Measurements from ENCODE around the gene TMEM233.
A peak's percentile ranks its signal among the peaks of the same experiment; 100 is the strongest.

Gene TMEM233

GRCh38 chr12:119660076-119660475 is 66.5 kb downstream of the TMEM233 start:
- no peak for DNase-seq

GRCh38 chr12:119661882-119662281 is 68.3 kb downstream of the TMEM233 start:
- DNase-seq = no peak

- DNase-seq = no peak
Observed at GRCh38 chr12:119664642-119665041, 71.1 kb downstream of the TMEM233 start.

GRCh38 chr12:119665164-119665929 is 71.8 kb downstream of the TMEM233 start:
- no peak for DNase-seq

GRCh38 chr12:119666226-119666795 is 72.7 kb downstream of the TMEM233 start:
- DNase-seq = no peak

GRCh38 chr12:119666900-119667576 is 73.5 kb downstream of the TMEM233 start:
- DNase-seq = no peak

GRCh38 chr12:119667577-119668323 is 74.2 kb downstream of the TMEM233 start, which contains the start of gene PRKAB1:
PRKAB1 (plus strand) TSS chr12:119668133; CDS start chr12:119668245, 112 bp downstream.
- DNase-seq = peak; percentile 97

- no peak for DNase-seq
Observed at GRCh38 chr12:119668324-119668841, 74.8 kb downstream of the TMEM233 start.

- no peak for DNase-seq
Observed at GRCh38 chr12:119669744-119670472, 76.3 kb downstream of the TMEM233 start.

- no peak for DNase-seq
Observed at GRCh38 chr12:119671070-119671469, 77.5 kb downstream of the TMEM233 start.

- DNase-seq = no peak
Observed at GRCh38 chr12:119672194-119672593, 78.6 kb downstream of the TMEM233 start.

GRCh38 chr12:119673634-119674033 is 80.1 kb downstream of the TMEM233 start:
- DNase-seq = no peak

- no peak for DNase-seq
Observed at GRCh38 chr12:119674560-119674959, 81.0 kb downstream of the TMEM233 start.

- no peak for DNase-seq
Observed at GRCh38 chr12:119676022-119676421, 82.4 kb downstream of the TMEM233 start.

- no peak for DNase-seq
Observed at GRCh38 chr12:119676573-119676972, 83.0 kb downstream of the TMEM233 start.

GRCh38 chr12:119678459-119678858 is 84.9 kb downstream of the TMEM233 start:
- DNase-seq = no peak

GRCh38 chr12:119679081-119679480 is 85.5 kb downstream of the TMEM233 start:
- no peak for DNase-seq

- no peak for DNase-seq
Observed at GRCh38 chr12:119679490-119679889, 85.9 kb downstream of the TMEM233 start.

- DNase-seq = no peak
Observed at GRCh38 chr12:119681111-119681510, 87.5 kb downstream of the TMEM233 start.

GRCh38 chr12:119681728-119682638 is 88.4 kb downstream of the TMEM233 start:
- no peak for DNase-seq

GRCh38 chr12:119682639-119683252 is 89.2 kb downstream of the TMEM233 start:
- no peak for DNase-seq

Data from stimulated activated CD4-positive, alpha-beta T cell treated with anti-CD3 and anti-CD28 coated beads, Interleukin-1b, Interleukin-23, amount 100 ng/mL, for 48 hours (primary cell).